ENCODE measurements around the gene SRD5A1. TPM values are rescaled to one million over a fixed set of nuclear protein-coding genes. Genes with fewer than 3 reads are reported as not detected.

Gene SRD5A1
- total RNA-seq, 4 donors from 2014 or later, result 0.29 to 71.2 (median 10.1) TPM

GRCh38 chr5:6633469-6634245, 417 bp downstream of the SRD5A1 start:
- peak in 1 of 2 donors; percentile 23 for DNase-seq
- H3K27ac ChIP-seq, result peak overlapping the region; percentile 83 to 90

DNA sequence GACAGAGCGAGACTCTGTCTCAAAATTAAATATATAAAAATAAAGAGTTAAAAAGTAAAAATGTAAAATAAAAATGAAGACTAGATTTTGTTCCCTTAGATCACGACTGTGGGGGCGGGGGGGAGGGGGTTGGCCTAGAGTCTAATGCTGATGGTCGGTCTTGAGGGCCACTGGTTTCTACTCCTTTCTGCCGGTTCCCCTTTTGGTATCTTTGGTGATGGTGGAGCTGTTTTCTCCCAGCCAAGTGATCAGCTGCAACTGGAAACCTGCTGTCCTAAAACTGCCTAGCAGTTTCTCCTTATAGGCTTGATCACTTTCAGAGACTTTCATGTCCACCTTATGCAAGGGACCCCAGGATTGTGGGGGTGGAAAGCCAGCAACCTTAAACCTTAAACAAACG, 1.1 kb downstream of the SRD5A1 start:
- Histone ChIP-seq H3K4me1 (peaks cover 4 to 10% of the 10 kb centered on the region in 2 donors), H3K27me3 (no peaks in the 10 kb centered on the region), H3K4me3 (peak overlapping the region; percentile 69 to 87), H3K27ac (no peak overlapping the region), H3K36me3 (no peaks in the 10 kb centered on the region), H3K9me3 (no peaks in the 10 kb centered on the region)
- DNase-seq, result no peak
- TF ChIP-seq, protein P1, sequence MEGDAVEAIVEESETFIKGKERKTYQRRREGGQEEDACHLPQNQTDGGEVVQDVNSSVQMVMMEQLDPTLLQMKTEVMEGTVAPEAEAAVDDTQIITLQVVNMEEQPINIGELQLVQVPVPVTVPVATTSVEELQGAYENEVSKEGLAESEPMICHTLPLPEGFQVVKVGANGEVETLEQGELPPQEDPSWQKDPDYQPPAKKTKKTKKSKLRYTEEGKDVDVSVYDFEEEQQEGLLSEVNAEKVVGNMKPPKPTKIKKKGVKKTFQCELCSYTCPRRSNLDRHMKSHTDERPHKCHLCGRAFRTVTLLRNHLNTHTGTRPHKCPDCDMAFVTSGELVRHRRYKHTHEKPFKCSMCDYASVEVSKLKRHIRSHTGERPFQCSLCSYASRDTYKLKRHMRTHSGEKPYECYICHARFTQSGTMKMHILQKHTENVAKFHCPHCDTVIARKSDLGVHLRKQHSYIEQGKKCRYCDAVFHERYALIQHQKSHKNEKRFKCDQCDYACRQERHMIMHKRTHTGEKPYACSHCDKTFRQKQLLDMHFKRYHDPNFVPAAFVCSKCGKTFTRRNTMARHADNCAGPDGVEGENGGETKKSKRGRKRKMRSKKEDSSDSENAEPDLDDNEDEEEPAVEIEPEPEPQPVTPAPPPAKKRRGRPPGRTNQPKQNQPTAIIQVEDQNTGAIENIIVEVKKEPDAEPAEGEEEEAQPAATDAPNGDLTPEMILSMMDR (IDR thresholded peaks at IDR 0.05), result no peak
- TF ChIP-seq POLR2A (IDR thresholded peaks at IDR 0.05), result no peak
- intact Hi-C loops (cut with DNase I; ENCODE audit: low total_unique reads), result loop anchor here (5.0 kb wide), 1 partner anchor 78 kb away; the partner anchor contains the start of gene TENT4A

More at GRCh38 chr5:6633469-6634245, 417 bp downstream of the SRD5A1 start:
- H3K4me3 ChIP-seq, result peak overlapping the region; percentile 69 to 87
- no peaks in the 10 kb centered on the region for H3K36me3 ChIP-seq
- TF ChIP-seq, protein P1 (IDR thresholded peaks at IDR 0.05), result no peak
- TF ChIP-seq POLR2A (IDR thresholded peaks at IDR 0.05), result no peak
- intact Hi-C loops (cut with DNase I; ENCODE audit: low total_unique reads), result loop anchor here (5.0 kb wide), 1 partner anchor 79 kb away; the partner anchor contains the start of gene TENT4A
- H3K4me1 ChIP-seq, result peaks cover 4 to 10% of the 10 kb centered on the region in 2 donors
- H3K27me3 ChIP-seq, result no peaks in the 10 kb centered on the region
- no peaks in the 10 kb centered on the region for H3K9me3 ChIP-seq

DNA sequence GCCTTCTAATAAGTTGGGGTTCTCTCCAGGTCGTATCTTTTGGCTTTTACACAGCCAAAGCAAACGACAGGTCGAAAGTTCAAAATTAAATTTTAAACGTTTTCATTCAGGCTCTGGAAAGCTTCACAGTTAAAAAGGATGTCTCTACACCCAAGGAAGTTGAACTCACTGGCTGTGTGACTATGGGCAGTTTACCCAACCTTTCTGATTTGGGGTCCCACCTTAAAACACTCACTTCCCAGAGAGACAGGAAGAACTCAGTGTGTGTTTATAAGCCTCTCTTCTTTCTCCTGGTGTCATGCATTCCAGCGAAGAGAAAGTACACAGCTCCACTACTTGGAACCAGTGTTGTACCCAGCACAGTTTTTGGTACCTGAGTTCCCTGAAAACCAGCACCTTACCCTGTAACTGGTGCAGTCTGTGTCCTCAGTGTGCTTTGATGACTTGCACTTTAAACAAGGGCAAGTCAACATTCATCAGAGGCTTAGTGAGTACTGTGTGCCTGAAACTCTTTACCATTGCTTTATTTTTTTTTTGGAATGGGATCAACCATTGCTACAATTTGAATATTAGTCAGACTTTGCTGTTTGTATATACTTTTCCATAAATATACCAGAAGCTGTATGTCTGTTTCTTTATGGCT, 1.7 kb downstream of the SRD5A1 start:
- TF ChIP-seq, protein P1 (IDR thresholded peaks at IDR 0.05), result no peak
- no peak for TF ChIP-seq POLR2A (IDR thresholded peaks at IDR 0.05)
- Histone ChIP-seq H3K9me3 (no peaks in the 10 kb centered on the region), H3K36me3 (no peaks in the 10 kb centered on the region), H3K27ac (no peak overlapping the region), H3K4me3 (no peak overlapping the region), H3K27me3 (no peaks in the 10 kb centered on the region), H3K4me1 (peaks cover 4 to 10% of the 10 kb centered on the region in 2 donors)
- no peak for DNase-seq
- intact Hi-C loops (cut with DNase I; ENCODE audit: low total_unique reads), result loop anchor here (5.0 kb wide), 1 partner anchor 77 kb away; the partner anchor contains the start of gene TENT4A

GRCh38 chr5:6636293-6636692, 3.1 kb downstream of the SRD5A1 start:
- no peak for DNase-seq
- Histone ChIP-seq H3K27ac (no peak overlapping the region), H3K36me3 (no peaks in the 10 kb centered on the region), H3K9me3 (no peaks in the 10 kb centered on the region), H3K4me3 (no peak overlapping the region), H3K27me3 (no peaks in the 10 kb centered on the region), H3K4me1 (peaks cover 0 to 6% of the 10 kb centered on the region in 2 donors)
- no peak for TF ChIP-seq POLR2A (IDR thresholded peaks at IDR 0.05)
- TF ChIP-seq, protein P1 (IDR thresholded peaks at IDR 0.05), result no peak
- intact Hi-C loops (cut with DNase I; ENCODE audit: low total_unique reads), result no loop called here

- Histone ChIP-seq H3K4me1 (no peaks in the 10 kb centered on the region), H3K9me3 (no peaks in the 10 kb centered on the region), H3K4me3 (no peak overlapping the region), H3K27me3 (no peaks in the 10 kb centered on the region), H3K36me3 (no peaks in the 10 kb centered on the region), H3K27ac (no peak overlapping the region)
- intact Hi-C loops (cut with DNase I; ENCODE audit: low total_unique reads), result no loop called here
- no peak for DNase-seq
- TF ChIP-seq POLR2A (IDR thresholded peaks at IDR 0.05), result no peak
- TF ChIP-seq, protein P1 (IDR thresholded peaks at IDR 0.05), result no peak
Observed at GRCh38 chr5:6637022-6637421, 3.8 kb downstream of the SRD5A1 start.

All from uterus (tissue), 4 donors.